Stimulated activated CD8-positive, alpha-beta memory T cell treated with anti-CD3 and anti-CD28 coated beads, Interleukin-15, amount 100 ng/mL, for 1 hour (primary cell): ENCODE results near the gene ATP5PF.
"Not testable (repeated sequence)": the region's sequence is repeated elsewhere in the genome, so short reads cannot be mapped to it uniquely, and the experiment has no call there.

ENCODE experiments used
- DNase-seq: peaks from one replicate; pipeline ENCODE4 v3.0.0-alpha.2; 2020; ENCODE audit warnings: low read depth

ATP5PF gene

GRCh38 chr21:25734904-25735645 lies at the start of gene ATP5PF, which contains the start of gene GABPA:
ATP5PF (minus strand) TSS chr21:25734904; CDS start chr21:25729794, 5,110 bp downstream.
GABPA (plus strand) TSS chr21:25734972; CDS start chr21:25741599, 6,627 bp downstream.
- peak; percentile 98 for DNase-seq

- DNase-seq = not testable (repeated sequence)
Observed at GRCh38 chr21:25778126-25778875, 43.6 kb upstream of the ATP5PF start.

GRCh38 chr21:25776440-25776839 lies 41.7 kb upstream of the ATP5PF start:
- DNase-seq = no peak

- DNase-seq = no peak
Observed at GRCh38 chr21:25772686-25773085, 38.0 kb upstream of the ATP5PF start.

GRCh38 chr21:25767921-25768320 lies 33.2 kb upstream of the ATP5PF start:
- no peak for DNase-seq

GRCh38 chr21:25764065-25764464 lies 29.4 kb upstream of the ATP5PF start:
- no peak for DNase-seq

GRCh38 chr21:25760677-25761076 lies 26.0 kb upstream of the ATP5PF start:
- DNase-seq = no peak

- no peak for DNase-seq
Observed at GRCh38 chr21:25760061-25760460, 25.4 kb upstream of the ATP5PF start.

GRCh38 chr21:25759573-25759972 lies 24.9 kb upstream of the ATP5PF start:
- no peak for DNase-seq

GRCh38 chr21:25757531-25757930 lies 22.8 kb upstream of the ATP5PF start:
- no peak for DNase-seq

GRCh38 chr21:25756190-25756932 lies 21.7 kb upstream of the ATP5PF start:
- no peak for DNase-seq

- DNase-seq = no peak
Observed at GRCh38 chr21:25752416-25752815, 17.7 kb upstream of the ATP5PF start.

GRCh38 chr21:25750085-25750484 lies 15.4 kb upstream of the ATP5PF start:
- no peak for DNase-seq

- DNase-seq = no peak
Observed at GRCh38 chr21:25744854-25745253, 10.2 kb upstream of the ATP5PF start.

GRCh38 chr21:25742900-25743299 lies 8.2 kb upstream of the ATP5PF start:
- no peak for DNase-seq

GRCh38 chr21:25737421-25737820 lies 2.7 kb upstream of the ATP5PF start:
- DNase-seq = no peak

- peak; percentile 37 for DNase-seq
Observed at GRCh38 chr21:25735646-25736597, 1.2 kb upstream of the ATP5PF start.

- DNase-seq = no peak
Observed at GRCh38 chr21:25734654-25734903, 125 bp downstream of the ATP5PF start.

GRCh38 chr21:25733859-25734653 lies 648 bp downstream of the ATP5PF start:
- DNase-seq = no peak

- DNase-seq = no peak
Observed at GRCh38 chr21:25732091-25732760, 2.5 kb downstream of the ATP5PF start.
